Measurements from ENCODE around the gene ASXL1.
"Not testable (repeated sequence)": the region's sequence is repeated elsewhere in the genome, so short reads cannot be mapped to it uniquely, and the experiment has no call there.

The ASXL1 gene

DNA sequence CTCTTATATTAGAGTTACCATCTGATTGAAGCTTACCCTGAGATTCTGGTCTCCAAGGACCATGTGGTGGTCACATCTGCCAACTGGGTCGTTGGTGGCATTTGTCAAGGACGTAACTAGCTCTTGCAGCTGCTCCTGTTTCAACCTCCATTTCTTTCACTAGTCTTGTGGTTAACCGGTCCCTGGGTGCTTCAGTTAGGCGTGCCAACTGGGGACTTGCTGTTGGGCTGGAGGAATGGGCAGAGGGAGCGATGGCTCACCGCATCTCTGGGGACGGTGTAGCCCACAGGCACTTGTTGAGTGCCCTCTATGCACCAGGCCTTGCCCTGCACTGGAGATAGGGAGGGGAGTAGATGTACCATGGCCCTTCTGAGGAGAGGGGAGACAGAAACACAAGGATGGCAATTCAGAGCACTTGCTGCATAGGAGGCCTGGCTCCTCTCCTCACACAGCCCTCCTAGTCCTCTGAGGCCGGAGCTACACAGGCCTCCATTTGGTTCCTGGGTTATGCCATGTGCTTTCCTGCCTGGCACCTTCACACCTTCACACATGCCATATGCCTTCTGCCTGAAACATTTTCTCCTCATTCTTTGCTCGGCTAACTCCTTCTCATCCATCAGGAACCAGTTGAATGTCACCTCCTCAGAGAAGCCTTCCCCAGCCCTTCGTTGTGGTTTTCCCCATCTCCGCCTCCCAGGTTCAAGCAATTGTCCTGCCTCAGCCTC is 20.0 kb upstream of the ASXL1 start:
- no peak for DNase-seq

GRCh38 chr20:32338665-32339064 is 19.5 kb upstream of the ASXL1 start:
- no peak for DNase-seq

DNA sequence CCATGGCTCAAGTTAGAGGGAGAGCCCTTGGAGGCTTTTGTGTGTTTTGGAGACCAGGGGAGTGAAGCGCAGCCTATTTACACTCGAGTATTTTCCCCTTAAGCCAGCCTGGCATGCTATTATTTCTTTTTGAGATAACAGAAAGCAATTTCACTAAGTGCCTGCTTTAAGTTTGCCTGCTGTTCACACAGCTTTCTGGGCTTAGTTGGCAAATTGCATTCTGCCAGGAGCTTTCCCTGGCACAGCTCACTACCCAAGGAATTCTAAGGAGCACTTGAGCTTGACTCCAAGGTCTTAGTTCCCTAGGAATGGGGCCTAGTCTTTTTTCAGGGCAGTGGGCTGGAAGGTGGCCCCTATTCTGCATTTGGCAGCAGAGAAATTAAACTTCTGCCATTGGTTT is 19.0 kb upstream of the ASXL1 start:
- no peak for DNase-seq

GRCh38 chr20:32341053-32341452 is 17.1 kb upstream of the ASXL1 start:
- DNase-seq: not testable (repeated sequence)

DNA sequence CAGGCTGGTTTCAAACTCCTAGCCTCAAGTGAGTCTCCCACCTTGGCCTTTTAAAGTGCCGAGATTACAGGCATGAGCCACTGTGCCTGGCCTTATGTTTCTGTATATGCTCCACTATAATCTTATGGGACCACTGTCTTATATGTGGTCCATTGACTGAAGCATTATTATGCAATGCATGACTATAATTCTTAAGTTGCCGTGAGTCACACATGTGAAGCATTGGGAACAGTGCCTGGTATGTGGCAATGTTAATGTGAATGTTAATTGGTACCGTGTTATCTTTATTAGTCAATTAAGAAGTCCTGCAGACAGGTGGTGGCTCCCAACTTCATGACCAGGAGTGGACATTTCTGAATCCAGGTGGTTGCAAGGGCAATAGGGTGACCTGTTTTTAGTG is 14.7 kb upstream of the ASXL1 start:
- no peak for DNase-seq

DNA sequence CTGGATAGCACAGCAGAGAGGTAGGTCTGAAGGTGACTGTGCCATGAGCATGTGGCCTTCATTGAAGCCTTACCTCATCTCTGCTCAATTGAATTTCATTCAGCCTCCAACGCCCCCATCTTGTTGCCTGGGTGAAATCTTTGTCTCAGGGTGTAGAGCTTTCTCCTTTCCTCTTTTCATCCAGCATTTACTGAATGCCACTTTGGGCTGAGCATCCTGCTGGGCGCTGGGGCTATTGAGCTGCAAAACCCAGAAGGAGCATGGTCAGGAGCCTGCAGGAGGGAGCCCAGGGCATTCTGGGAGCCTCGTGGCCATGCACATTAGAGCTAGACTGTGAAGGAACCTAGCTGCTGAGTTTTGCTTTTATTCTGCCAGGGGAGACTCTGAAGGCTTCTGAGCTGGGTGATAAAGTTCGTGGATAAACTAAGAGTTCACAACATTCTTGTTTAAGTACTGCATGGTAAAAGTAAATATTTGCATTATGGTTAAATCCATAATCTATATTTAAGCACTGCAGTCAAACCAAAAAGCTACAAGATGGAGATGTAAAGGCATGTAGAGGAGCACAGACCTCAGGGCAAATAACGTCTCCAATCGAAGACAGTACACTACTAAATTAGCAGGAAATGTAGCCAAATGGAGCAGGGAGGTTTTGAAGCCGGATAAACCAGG is 13.2 kb upstream of the ASXL1 start:
- DNase-seq: no peak

DNA sequence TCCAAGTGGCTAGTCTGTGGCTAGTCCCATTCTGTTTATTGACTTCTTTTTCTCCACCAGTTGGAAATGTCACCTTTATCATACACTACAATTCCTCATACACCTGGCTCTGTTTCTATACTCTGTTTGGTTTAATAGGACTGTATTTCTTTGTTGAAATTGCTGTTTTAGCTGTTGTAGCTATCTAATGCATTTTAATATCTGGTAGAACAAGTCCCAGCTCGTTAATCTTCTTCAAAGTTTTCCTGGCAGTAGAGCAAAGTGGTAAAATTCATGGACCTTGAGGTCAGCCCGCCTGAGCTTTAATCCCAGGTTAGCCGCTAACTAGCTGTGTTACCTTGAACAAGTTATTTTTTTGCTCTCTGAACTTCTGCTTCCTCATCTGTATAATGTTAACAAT is 9.9 kb upstream of the ASXL1 start:
- no peak for DNase-seq

DNA sequence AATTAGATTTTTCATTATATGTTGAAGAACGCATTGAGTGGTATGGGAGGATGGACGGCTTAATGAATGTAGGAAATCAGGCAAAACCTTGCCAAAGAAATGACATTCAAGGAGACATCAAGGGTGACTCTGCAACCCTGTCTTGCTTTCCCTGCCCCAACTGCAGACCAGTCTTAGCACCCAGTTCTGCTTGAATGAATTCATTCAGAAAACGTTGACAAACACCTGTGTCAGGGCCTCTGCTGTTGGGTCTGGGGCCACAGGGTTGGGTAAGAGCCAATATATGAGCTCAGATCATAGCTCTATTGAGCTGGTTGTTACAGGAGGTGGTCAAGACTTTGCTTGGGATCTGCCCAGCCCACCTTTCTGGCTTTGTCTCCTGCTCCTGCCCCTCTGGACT is 7.7 kb upstream of the ASXL1 start:
- DNase-seq: no peak

DNA sequence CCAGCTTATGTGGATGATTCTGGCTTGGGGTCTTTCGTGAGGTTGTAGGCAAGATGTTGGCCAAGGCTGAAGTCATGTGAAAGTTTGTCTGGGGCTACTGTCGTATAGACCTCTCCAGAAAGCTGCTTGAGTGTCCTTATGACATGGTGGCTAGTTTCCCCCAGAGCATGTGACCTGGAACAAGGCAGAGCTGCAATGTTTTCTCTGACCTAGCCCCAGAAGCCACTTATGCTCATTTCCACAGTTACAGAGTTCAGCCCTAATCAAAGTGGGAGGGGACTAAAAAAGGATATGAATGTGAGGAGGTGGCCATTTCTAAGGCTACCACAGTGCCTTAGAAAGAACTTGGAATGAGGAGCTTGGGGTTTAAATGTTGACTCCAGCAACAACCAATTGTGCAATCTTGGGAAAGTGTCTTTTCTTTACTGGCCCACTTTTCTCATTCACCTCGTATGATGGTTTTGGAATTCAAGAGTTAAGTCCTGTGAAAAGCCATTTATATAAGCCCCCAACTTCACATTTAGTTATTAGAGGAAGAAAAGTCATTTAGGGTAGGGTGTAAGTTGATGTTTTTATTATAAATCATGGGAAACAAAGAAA is 5.9 kb upstream of the ASXL1 start:
- no peak for DNase-seq

DNA sequence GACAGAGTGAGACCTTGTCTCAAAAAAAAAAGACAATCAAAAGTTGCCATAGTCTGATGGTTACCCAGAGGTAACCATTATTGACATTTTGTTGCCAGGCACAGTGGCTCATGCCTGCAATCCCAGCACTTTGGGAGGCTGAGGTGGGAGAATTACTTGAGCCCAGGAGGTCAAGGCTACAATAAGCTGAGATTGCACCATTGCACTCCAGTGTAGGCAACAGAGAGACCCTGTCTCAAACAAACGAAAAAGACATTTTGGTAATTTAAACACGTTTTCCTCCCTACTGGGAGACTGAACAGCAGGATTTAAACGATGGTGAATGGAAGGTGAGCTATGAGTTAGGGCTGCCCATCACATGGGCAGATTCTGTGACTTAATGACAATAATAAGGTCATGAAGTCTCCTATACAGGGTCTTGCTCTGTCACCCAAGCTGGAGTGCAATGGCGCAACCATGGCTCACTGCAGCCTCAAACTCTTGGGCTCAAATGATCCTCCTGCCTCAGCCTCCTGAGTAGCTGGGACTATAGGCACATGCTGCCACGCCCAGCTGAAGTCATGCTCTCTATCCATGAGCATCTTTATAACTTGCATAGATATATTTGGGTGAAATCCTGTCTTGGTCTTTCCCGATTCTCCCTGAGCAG is 4.2 kb upstream of the ASXL1 start:
- no peak for DNase-seq

DNA sequence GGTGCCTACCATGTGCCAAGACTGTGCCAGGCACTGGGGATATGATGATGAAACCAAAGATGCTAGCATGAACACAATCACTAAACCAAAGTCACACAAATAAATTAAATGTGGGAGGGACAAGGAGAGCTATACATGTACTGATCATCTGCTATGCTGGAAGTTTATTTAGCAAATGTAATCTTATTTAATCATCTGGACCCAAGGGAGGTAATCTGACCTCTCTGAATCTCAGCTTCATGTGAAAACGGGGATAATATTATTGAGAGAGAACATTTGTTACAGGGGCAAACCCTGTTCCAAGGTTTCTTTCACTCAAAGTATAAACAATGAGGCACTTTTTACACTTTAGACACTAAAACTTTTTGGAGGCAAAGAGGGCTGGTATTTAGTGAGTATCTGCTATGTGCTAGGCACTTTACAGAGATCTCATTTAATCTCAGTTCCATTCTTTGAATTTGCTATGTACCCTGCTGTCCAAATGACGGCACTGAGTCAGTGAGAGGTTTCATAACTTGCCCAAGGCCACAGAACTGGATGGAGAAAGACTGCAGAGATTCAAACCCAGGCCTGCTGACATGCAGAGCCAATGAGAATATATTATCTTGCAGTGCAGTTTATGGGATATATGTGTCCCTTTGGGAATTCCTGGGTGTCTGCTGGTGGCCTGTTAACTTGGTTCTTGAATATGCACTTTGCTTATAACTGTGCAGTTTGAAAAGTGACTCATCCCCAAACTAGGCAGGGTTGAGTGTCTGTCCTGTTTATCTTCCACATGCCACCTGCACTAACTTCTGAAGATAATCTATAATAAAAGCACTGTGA is 3.3 kb upstream of the ASXL1 start:
- no peak for DNase-seq

DNA sequence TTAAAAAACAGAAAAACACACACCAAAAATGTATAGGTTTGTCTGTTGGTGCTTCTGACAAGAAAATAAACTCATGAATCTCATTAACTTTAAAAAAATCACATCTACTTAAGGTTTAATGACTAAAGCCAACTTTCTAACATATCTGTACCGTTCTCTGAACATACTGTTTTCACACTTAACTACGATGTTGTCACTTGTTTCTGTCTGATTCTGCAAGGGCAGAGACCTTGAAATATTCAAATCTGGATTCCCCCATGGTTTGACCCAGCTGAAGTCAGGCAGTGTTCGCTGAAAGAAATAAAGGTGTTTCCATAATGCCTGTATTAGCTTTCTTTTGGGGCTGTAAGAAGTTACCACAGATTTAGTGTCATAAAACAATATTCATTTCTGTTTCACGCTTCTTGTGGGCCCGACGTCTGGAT is 2.7 kb upstream of the ASXL1 start:
- no peak for DNase-seq

DNA sequence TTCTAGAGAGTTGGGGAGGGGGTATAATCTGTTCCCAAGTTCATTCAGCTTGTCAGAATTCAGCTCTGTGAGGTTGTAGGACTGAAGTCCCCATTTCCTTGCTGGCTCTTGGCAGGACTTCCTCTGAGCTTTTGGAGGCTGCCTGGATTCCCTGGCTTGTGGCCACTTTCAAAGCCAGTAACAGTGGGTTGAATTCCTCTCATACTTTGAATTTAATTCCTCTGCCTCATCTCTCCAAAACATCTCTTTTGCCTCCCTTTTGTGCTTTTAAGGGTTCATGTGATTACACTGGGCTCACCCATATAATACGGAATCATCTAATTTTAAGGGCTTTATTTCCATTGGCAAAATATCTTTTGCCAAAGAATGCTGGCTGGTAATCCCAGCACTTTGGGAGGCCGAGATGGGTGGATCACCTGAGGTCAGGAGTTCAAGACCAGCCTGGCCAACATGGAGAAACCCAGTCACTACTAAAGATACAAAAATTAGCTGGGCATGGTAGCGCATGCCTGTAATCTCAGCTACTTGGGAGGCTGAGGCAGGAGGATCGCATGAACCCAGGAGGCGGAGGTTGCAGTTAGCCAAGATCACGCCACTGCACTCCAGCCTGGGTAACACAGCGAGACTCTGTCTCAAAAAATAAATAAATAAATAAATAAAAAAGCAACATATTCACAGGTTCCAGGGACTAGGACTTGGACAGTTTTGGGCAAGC is 2.1 kb upstream of the ASXL1 start:
- not testable (repeated sequence) for DNase-seq

DNA sequence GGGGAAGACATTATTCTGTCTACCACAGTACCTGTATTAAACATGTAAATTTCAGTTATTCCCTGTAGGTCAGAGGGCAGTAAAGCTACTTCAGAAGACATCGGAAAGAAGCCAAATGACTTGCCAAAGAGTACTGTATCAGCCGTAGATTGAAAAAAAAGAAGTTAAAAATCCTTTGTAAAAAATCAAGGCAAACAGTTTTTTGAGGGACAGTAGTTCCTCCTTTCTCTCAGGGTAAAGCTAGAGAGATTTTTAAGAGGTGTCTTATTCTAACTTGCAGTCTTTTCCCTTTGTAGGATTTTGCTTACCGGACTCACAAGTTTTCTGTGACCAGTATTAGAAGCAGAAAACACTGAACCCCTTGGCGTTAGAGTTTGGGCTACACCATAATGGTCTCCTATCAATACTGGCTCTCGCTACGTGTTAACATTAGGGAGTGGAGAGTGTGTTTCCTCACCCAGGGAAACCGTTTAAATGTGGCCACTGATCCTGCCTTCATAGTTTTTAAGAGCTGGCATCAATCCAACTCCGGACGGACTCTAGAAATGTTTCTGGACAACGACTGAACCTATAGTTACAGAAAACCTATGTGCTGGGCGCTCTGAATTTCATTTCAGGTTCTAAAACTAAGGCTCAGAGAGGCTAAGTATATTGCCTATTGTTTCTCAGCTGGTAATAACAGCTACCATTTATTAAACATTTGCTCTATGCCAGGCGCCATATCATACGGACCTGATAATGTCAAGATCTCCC is 1.3 kb upstream of the ASXL1 start:
- DNase-seq: no peak

- DNase-seq: peak in 1 of 2 experiments; percentile 69
These were observed 709 bp upstream of the ASXL1 start for GRCh38 chr20:32357375-32357868.

DNA sequence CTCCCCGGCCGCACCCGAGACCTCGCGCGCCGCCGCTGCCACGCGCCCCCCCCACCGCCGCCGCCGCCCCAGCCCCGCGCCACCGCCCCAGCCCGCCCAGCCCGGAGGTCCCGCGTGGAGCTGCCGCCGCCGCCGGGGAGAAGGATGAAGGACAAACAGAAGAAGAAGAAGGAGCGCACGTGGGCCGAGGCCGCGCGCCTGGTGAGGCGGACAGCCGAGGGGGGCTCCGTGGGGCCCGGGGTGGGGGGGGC is 426 bp downstream of the ASXL1 start:
- DNase-seq: no peak

DNA sequence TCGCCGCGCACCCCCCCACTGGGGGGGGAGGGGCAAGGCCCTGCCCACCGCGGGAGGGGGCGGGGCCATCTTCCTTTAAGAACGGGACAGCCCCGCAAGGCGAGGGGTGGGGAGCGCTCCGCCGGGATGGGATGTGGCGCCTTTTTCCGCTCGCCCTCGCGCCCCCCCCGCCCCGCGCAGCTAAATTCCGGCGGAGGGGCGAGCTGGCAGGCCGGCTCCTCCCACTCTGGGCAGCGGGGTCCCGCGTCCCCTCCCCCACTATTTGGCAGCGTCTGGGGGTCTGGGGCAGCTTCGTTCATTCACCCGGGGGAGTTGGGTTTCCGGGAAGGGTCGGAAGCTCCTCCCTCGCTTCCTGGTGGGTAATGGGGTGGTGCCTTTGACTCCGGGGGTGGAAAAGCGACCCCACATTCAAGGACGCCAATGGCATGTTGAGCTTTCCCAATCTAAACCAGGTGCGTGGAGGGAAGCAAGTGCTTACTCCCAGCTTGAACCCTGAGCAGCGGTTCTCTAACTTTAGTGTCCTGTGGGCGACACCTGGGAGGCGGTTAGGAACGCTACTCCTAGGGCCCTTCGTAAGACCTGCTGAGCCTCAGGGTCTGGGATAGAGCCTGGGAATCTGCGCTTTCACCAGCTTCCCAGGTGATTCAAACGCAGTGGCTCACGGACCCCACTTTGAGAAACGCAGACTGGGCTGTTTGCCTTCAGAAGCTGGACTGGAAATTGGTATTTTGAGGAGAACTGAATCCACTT is 927 bp downstream of the ASXL1 start:
- peak; percentile 40 to 81 for DNase-seq

- DNase-seq: peak in 1 of 2 experiments; percentile 56
These were observed 1.7 kb downstream of the ASXL1 start for GRCh38 chr20:32359633-32360332.

DNA sequence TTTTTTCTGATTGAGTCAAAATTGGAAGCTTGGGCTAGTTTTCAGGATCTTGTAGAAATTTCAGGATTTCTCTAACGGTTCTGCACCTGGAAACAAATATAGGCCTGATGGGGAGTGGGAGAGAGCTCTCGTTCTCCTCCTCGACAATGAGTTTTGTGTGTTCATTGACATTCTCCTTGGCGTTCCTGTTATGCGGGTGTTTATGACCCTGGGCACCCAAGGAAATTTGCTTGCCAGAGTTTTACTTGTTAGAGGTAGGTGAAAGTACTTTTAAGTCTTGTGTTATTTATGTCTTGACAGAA is 2.2 kb downstream of the ASXL1 start:
- no peak for DNase-seq

GRCh38 chr20:32362901-32363364 is 4.8 kb downstream of the ASXL1 start:
- DNase-seq: no peak

Measured in NCI-H526 (cell line).